GM12891 (cell line): Measurements from ENCODE around the gene PRKN.

Source experiments
- POLR2A ChIP-seq: IDR thresholded peaks from 2 replicates; pipeline ENCODE4 v1.6.1; 2011; ENCODE audit warnings: low read depth, low read length, control low read depth
- POLR2AphosphoS5 ChIP-seq: IDR thresholded peaks from 2 replicates; pipeline ENCODE4 v1.6.1; 2011; ENCODE audit warnings: low read depth, low read length, control low read depth
- SPI1 ChIP-seq: IDR thresholded peaks from 2 replicates; pipeline ENCODE4 v1.6.1; 2011; ENCODE audit warnings: low read depth, low read length, control low read depth
- TAF1 ChIP-seq: IDR thresholded peaks from 2 replicates; pipeline ENCODE4 v1.6.1; 2011; ENCODE audit warnings: low read depth, low read length, control low read depth

GRCh38 chr6:161891542-161891941 is 836.0 kb downstream of the PRKN start:
- TF ChIP-seq SPI1: no peak
- TF ChIP-seq POLR2AphosphoS5: no peak
- no peak for TF ChIP-seq TAF1
- no peak for TF ChIP-seq POLR2A
